ENCODE data around the gene OTX1.
"Not testable (repeated sequence)": the region's sequence is repeated elsewhere in the genome, so short reads cannot be mapped to it uniquely, and the experiment has no call there.

DNA sequence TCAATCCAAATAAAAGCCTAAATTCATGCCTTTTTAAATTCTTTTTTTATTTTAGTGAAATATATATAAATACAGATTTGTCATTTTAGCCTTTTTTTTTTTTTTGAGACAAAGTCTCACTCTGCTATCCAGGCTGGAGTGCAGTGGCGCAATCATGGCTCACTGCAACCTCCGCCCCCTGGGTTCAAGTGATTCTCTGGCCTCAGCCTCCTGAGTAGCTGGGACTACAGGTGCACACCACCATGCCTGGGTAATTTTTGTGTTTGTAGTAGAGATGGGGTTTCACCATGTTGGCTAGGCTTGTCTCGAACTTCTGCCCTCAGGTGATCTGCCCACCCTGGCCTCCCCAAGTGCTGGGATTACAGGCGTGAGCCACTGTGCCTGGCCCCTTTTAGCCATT lies 23.8 kb downstream of the OTX1 start:
- TF ChIP-seq, protein P1, sequence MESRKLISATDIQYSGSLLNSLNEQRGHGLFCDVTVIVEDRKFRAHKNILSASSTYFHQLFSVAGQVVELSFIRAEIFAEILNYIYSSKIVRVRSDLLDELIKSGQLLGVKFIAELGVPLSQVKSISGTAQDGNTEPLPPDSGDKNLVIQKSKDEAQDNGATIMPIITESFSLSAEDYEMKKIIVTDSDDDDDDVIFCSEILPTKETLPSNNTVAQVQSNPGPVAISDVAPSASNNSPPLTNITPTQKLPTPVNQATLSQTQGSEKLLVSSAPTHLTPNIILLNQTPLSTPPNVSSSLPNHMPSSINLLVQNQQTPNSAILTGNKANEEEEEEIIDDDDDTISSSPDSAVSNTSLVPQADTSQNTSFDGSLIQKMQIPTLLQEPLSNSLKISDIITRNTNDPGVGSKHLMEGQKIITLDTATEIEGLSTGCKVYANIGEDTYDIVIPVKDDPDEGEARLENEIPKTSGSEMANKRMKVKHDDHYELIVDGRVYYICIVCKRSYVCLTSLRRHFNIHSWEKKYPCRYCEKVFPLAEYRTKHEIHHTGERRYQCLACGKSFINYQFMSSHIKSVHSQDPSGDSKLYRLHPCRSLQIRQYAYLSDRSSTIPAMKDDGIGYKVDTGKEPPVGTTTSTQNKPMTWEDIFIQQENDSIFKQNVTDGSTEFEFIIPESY (IDR thresholded peaks at IDR 0.05; ENCODE audit: extremely low read depth, insufficient replicate concordance, low read length): not testable (repeated sequence)
- TF ChIP-seq CBX3 (IDR thresholded peaks at IDR 0.05; ENCODE audit: low read depth); SP1 (IDR thresholded peaks at IDR 0.05; ENCODE audit: low read depth); POLR2A (IDR thresholded peaks at IDR 0.05; ENCODE audit: borderline replicate concordance, extremely low read depth, insufficient read depth, insufficient read length); RAD21 (IDR thresholded peaks at IDR 0.05; ENCODE audit: low read depth); CEBPB (IDR thresholded peaks at IDR 0.05; ENCODE audit: low read depth); POLR2AphosphoS5 (IDR thresholded peaks at IDR 0.05; ENCODE audit: low read depth, low read length); EZH2 (IDR thresholded peaks at IDR 0.05); ZNF274 (IDR thresholded peaks at IDR 0.05; ENCODE audit: low read depth, low read length); FOSL1 (IDR thresholded peaks at IDR 0.05; ENCODE audit: low read depth): not testable (repeated sequence)
- TF ChIP-seq, protein P2, sequence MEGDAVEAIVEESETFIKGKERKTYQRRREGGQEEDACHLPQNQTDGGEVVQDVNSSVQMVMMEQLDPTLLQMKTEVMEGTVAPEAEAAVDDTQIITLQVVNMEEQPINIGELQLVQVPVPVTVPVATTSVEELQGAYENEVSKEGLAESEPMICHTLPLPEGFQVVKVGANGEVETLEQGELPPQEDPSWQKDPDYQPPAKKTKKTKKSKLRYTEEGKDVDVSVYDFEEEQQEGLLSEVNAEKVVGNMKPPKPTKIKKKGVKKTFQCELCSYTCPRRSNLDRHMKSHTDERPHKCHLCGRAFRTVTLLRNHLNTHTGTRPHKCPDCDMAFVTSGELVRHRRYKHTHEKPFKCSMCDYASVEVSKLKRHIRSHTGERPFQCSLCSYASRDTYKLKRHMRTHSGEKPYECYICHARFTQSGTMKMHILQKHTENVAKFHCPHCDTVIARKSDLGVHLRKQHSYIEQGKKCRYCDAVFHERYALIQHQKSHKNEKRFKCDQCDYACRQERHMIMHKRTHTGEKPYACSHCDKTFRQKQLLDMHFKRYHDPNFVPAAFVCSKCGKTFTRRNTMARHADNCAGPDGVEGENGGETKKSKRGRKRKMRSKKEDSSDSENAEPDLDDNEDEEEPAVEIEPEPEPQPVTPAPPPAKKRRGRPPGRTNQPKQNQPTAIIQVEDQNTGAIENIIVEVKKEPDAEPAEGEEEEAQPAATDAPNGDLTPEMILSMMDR (IDR thresholded peaks at IDR 0.05 in 2 of 3, conservative IDR thresholded peaks at IDR 0.05 in 1 of 3; ENCODE audit: borderline replicate concordance in 1 of 3, insufficient read depth in 1 of 3, low read depth in 2 of 3, low read length in 2 of 3): not testable (repeated sequence)
- TF ChIP-seq, protein P3, sequence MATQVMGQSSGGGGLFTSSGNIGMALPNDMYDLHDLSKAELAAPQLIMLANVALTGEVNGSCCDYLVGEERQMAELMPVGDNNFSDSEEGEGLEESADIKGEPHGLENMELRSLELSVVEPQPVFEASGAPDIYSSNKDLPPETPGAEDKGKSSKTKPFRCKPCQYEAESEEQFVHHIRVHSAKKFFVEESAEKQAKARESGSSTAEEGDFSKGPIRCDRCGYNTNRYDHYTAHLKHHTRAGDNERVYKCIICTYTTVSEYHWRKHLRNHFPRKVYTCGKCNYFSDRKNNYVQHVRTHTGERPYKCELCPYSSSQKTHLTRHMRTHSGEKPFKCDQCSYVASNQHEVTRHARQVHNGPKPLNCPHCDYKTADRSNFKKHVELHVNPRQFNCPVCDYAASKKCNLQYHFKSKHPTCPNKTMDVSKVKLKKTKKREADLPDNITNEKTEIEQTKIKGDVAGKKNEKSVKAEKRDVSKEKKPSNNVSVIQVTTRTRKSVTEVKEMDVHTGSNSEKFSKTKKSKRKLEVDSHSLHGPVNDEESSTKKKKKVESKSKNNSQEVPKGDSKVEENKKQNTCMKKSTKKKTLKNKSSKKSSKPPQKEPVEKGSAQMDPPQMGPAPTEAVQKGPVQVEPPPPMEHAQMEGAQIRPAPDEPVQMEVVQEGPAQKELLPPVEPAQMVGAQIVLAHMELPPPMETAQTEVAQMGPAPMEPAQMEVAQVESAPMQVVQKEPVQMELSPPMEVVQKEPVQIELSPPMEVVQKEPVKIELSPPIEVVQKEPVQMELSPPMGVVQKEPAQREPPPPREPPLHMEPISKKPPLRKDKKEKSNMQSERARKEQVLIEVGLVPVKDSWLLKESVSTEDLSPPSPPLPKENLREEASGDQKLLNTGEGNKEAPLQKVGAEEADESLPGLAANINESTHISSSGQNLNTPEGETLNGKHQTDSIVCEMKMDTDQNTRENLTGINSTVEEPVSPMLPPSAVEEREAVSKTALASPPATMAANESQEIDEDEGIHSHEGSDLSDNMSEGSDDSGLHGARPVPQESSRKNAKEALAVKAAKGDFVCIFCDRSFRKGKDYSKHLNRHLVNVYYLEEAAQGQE (IDR thresholded peaks at IDR 0.05; ENCODE audit: low read depth): not testable (repeated sequence)
